ENCODE results near the gene C9orf72. TPM values are rescaled to one million over a fixed set of nuclear protein-coding genes. Genes with fewer than 3 reads are reported as not detected.
A peak's percentile ranks its signal among the peaks of the same experiment; 100 is the strongest.

The C9orf72 gene
- total RNA-seq, 1 donor from 2014 or later, result 9.4 TPM

DNA sequence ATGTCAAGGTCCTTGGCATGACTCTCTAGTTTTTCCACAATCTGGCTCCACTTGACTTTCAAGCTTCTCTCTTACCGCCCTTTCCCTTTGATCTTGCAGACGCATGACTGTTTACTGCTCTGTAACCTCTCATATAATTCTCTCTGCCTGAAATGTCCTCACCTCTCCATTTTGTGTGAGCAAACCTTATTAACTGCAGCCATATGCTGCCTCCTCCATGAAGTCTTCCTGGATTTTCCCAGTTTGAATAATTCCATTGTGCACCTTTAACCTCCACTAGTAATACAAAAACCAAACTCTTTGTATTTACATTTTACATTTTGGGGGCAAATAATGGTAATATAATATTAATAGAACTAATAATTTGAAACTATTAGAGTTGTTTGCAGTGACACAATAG is 9.5 kb upstream of the C9orf72 start:
- TF ChIP-seq CTCF (conservative IDR thresholded peaks at IDR 0.05; ENCODE audit: low read depth, low read length), result no peak
- DNase-seq (ENCODE audit: low read depth), result no peak
- no peak overlapping the region for H3K4me3 ChIP-seq (ENCODE audit: low read depth, low read length)

DNA sequence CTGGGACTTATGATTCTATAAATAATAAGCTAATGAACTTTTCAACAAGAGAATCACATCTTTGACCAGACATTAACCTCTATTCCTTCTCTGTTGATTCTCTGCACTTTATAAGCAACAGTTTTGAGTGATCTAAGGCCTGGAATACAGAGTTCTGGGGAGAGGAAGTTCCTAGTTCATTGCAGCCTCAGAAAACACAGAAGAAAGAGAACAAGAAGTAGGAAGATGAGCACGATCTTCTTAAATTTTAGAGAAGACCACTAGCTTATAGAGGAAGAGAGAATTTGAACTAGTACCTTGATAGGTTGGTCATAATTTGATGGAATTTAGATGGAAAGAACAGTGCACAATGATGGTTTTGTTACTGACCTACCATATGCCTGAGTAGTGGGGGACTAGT is 8.5 kb upstream of the C9orf72 start:
- TF ChIP-seq CTCF (conservative IDR thresholded peaks at IDR 0.05; ENCODE audit: low read depth, low read length), result no peak
- H3K4me3 ChIP-seq (ENCODE audit: low read depth, low read length), result no peak overlapping the region
- no peak for DNase-seq (ENCODE audit: low read depth)

- peak overlapping the region; percentile 92 for H3K4me3 ChIP-seq (ENCODE audit: low read depth, low read length)
- DNase-seq (ENCODE audit: low read depth), result peak; percentile 99
- no peak for TF ChIP-seq CTCF (conservative IDR thresholded peaks at IDR 0.05; ENCODE audit: low read depth, low read length)
Measured at GRCh38 chr9:27573634-27574590, 631 bp upstream of the C9orf72 start.

DNA sequence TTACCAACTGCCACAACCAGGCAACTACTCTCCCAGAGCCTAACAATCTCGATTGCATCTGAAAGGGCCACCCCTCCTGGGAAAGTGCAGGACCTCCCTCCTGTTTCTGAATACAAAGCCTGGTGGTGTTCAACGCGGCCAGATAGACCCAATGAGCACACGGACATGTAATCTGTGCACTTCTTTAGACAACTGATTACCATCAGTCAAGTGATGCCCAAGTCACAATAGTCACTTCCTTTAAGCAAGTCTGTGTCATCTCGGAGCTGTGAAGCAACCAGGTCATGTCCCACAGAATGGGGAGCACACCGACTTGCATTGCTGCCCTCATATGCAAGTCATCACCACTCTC is 739 bp downstream of the C9orf72 start:
- H3K4me3 ChIP-seq (ENCODE audit: low read depth, low read length), result peak overlapping the region; percentile 92
- TF ChIP-seq CTCF (conservative IDR thresholded peaks at IDR 0.05; ENCODE audit: low read depth, low read length), result no peak
- DNase-seq (ENCODE audit: low read depth), result no peak

- no peak for TF ChIP-seq CTCF (conservative IDR thresholded peaks at IDR 0.05; ENCODE audit: low read depth, low read length)
- peak overlapping the region; percentile 92 for H3K4me3 ChIP-seq (ENCODE audit: low read depth, low read length)
- no peak for DNase-seq (ENCODE audit: low read depth)
Measured at GRCh38 chr9:27572061-27572460, 1.2 kb downstream of the C9orf72 start.

DNA sequence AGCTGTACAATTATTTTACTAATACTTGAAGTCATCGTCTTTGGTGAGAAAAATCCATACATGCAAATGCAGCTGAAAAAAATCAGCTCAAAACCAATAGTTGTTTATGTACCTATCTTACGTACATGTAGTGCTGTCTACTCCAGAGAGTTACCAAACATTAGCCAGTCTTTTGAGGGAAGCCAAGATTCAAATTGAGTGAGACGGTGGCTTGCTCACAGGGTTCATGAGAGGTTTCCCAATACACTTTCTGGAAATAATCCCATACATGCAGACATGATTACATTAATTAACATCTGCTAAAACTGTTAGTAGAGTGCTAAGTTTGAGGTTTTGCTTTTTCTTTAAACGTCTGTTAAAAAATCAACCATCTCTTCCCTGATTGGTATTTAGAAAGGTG is 2.3 kb downstream of the C9orf72 start:
- no peak for TF ChIP-seq CTCF (conservative IDR thresholded peaks at IDR 0.05; ENCODE audit: low read depth, low read length)
- DNase-seq (ENCODE audit: low read depth), result no peak
- no peak overlapping the region for H3K4me3 ChIP-seq (ENCODE audit: low read depth, low read length)

DNA sequence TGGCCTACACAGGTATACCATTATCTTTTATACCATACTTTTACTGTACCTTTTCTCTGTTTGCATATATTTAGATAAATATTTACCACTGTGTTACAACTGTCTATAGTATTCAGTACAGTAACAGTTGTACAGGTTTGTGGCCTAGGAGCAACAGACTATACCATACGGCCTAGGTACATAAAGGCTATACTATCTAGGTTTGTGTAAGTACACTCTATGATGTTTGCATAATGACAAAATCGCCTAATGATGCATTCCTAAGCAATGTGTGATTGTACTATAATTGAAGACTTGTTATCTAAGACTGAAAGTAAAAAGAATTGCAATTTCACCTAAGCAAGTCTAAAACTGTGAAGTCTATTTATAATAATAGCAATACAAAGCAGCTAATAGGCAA is 3.9 kb downstream of the C9orf72 start:
- no peak for DNase-seq (ENCODE audit: low read depth)
- no peak overlapping the region for H3K4me3 ChIP-seq (ENCODE audit: low read depth, low read length)

More for the DNA sequence above, 3.9 kb downstream of the C9orf72 start:
- no peak for TF ChIP-seq CTCF (conservative IDR thresholded peaks at IDR 0.05; ENCODE audit: low read depth, low read length)

Measured in epithelial cell of proximal tubule (primary cell).